Uterus (tissue), 4 donors: ENCODE results near the gene ATP8B1. TPM values are rescaled to one million over a fixed set of nuclear protein-coding genes. Genes with fewer than 3 reads are reported as not detected.

Source experiments
- DNase-seq, 2 donors: peaks; one replicate each; pipeline ENCODE4 v3.0.0-alpha.2; 2019 to 2020
- H3K27ac ChIP-seq, 2 donors: fragments of 200-600 bp; sonication (generic); 1 replicate in 1 of 2; 2 replicates in 1 of 2; pipeline ENCODE4 v1.5.1; 2016 to 2018
- H3K27me3 ChIP-seq, 2 donors: fragments of 200-600 bp; sonication (generic); one replicate each; pipeline ENCODE4 v1.5.1; 2018 to 2019; ENCODE audit warnings: control low read depth in 1 of 2
- H3K36me3 ChIP-seq, 2 donors: fragments of 200-600 bp; sonication (generic); one replicate each; pipeline ENCODE4 v1.5.1; 2019; ENCODE audit warnings: control low read depth in 1 of 2
- H3K4me1 ChIP-seq, 2 donors: fragments of 200-600 bp; sonication (generic); one replicate each; pipeline ENCODE4 v1.5.1; 2018 to 2019; ENCODE audit warnings: control low read depth in 1 of 2
- H3K4me3 ChIP-seq, 2 donors: fragments of 200-600 bp; sonication (generic); 1 replicate in 1 of 2; 2 replicates in 1 of 2; pipeline ENCODE4 v1.5.1; 2018 to 2019; ENCODE audit warnings: mild to moderate bottlenecking in 1 of 2
- H3K9me3 ChIP-seq, 2 donors: fragments of 200-600 bp; sonication (generic); one replicate each; pipeline ENCODE4 v1.5.1; 2019; ENCODE audit warnings: control low read depth in 1 of 2
- POLR2A ChIP-seq, 2 donors: fragments of 450-650 bp; IDR thresholded peaks; one replicate each; pipeline ENCODE4 v1.6.1; 2016; ENCODE audit warnings: antibody characterized with exemption in 2 of 2, mild to moderate bottlenecking in 1 of 2, moderate library complexity in 1 of 2
- intact Hi-C: fragments of 100-400 bp; cut with DNase I; formaldehyde crosslinking; loops from one replicate; pipeline ENCODE4 v1.15.1; 2023; ENCODE audit warnings: low total_unique reads
- total RNA-seq, 4 donors: library from RNA; depleted of rRNA in 3 of 4; stranded (reverse); fragments of >200 nt in 3 of 4; gene quantifications; one replicate each; pipeline versions ENCODE4 v1.1.0 to v1.2.4, GENCODE V29; 2014 to 2023
- TF ChIP-seq, protein P1 (sequence below), 4 experiments: fragments of 200-600 bp in 2 of 4; fragments of 450-650 bp in 2 of 4; sonication (generic) in 2 of 4; IDR thresholded peaks; one replicate each; pipeline ENCODE4 v1.5.1; 2016 to 2019; ENCODE audit warnings: antibody characterized with exemption in 4 of 4, mild to moderate bottlenecking in 2 of 4, moderate library complexity in 1 of 4
- donor health status: DM: yes; HTN: yes; CAD: no.

The ATP8B1 gene
- total RNA-seq, 4 donors from 2014 or later: 18.4 to 24.9 (median 22.1) TPM

DNA sequence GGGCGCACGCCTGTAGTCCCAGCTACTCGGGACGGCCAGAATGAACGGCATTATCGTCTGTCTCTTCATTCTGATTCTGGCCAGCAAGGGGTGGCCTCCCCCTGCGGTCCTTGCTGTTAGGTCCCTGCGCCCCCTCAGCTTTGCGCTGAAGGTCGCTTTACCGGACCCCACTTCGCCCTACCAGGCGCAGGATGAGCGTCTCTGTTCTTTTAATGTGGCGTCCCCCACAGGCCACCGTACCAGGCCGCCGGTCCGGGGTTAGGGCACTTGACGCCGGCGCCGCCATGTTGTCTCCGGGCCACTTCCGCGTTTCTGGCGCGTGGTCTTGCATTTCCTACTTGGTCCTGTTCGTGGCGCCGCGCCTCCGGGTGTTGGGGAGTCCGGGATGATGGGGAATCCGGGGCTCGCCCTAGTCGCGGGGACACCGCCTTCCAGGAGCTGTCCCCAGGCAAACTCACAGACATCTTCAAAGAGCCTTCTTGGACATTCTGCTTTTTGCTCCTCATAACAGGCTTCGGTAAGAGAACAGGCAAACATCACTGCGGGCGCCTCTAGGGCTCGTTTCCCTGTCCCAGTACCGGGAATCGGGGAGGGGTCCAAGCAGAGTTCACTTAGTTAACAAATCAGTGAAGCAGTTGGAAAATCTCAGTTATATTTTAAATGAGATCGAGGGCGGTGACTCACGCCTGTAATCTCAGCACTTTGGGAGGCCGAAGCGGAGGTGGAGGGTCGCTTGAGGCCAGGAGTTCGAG is 172.9 kb downstream of the ATP8B1 start:
- peak overlapping the region; percentile 79 to 86 for H3K27ac ChIP-seq
- H3K4me3 ChIP-seq: peak overlapping the region; percentile 59 to 78
- H3K36me3 ChIP-seq: no peaks in the 10 kb centered on the region
- no peaks in the 10 kb centered on the region for H3K4me1 ChIP-seq
- intact Hi-C loops: loop anchor here (10.0 kb wide), 1 partner anchor 175 kb away; the partner anchor contains the start of gene ATP8B1
- H3K27me3 ChIP-seq: no peaks in the 10 kb centered on the region
- TF ChIP-seq POLR2A (IDR thresholded peaks at IDR 0.05): peak; percentile 23 to 37
- TF ChIP-seq, protein P1, sequence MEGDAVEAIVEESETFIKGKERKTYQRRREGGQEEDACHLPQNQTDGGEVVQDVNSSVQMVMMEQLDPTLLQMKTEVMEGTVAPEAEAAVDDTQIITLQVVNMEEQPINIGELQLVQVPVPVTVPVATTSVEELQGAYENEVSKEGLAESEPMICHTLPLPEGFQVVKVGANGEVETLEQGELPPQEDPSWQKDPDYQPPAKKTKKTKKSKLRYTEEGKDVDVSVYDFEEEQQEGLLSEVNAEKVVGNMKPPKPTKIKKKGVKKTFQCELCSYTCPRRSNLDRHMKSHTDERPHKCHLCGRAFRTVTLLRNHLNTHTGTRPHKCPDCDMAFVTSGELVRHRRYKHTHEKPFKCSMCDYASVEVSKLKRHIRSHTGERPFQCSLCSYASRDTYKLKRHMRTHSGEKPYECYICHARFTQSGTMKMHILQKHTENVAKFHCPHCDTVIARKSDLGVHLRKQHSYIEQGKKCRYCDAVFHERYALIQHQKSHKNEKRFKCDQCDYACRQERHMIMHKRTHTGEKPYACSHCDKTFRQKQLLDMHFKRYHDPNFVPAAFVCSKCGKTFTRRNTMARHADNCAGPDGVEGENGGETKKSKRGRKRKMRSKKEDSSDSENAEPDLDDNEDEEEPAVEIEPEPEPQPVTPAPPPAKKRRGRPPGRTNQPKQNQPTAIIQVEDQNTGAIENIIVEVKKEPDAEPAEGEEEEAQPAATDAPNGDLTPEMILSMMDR (IDR thresholded peaks at IDR 0.05): peak; percentile 80 to 89 (median 87)
- H3K9me3 ChIP-seq: no peaks in the 10 kb centered on the region
- peak; percentile 97 for DNase-seq

- TF ChIP-seq, protein P1 (IDR thresholded peaks at IDR 0.05): no peak
- TF ChIP-seq POLR2A (IDR thresholded peaks at IDR 0.05): no peak
- H3K27me3 ChIP-seq: no peaks in the 10 kb centered on the region
- intact Hi-C loops: no loop called here
- H3K27ac ChIP-seq: peak overlapping the region; percentile 79 to 86
- H3K9me3 ChIP-seq: no peaks in the 10 kb centered on the region
- no peak for DNase-seq
- H3K4me3 ChIP-seq: peak overlapping the region; percentile 59 to 78
- H3K4me1 ChIP-seq: no peaks in the 10 kb centered on the region
- no peaks in the 10 kb centered on the region for H3K36me3 ChIP-seq
Observed at GRCh38 chr18:57629422-57629821, 173.7 kb downstream of the ATP8B1 start.

DNA sequence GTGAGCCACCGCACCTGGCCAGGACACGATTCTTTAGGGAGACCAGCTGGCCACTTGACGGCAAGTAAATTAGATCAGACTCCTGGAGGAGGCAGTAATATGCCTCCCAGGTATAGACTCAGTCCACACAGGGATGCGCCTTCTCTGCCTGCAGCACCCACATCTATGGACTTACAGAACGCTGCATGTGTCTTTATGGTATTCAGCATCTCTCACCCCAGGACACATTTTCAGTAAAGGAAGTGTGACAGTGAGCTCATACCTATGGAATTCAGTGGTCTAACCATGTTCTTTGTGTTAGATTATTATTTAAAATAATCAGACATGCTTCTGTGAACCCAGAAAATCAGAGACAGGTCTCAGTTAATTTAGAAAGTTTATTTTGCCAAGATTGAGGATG is 175.6 kb downstream of the ATP8B1 start:
- Histone ChIP-seq H3K4me3 (no peak overlapping the region), H3K9me3 (no peaks in the 10 kb centered on the region), H3K4me1 (no peaks in the 10 kb centered on the region), H3K36me3 (no peaks in the 10 kb centered on the region), H3K27ac (no peak overlapping the region), H3K27me3 (no peaks in the 10 kb centered on the region)
- DNase-seq: no peak
- intact Hi-C loops: no loop called here
- TF ChIP-seq, protein P1 (IDR thresholded peaks at IDR 0.05): no peak
- no peak for TF ChIP-seq POLR2A (IDR thresholded peaks at IDR 0.05)

- no peak for TF ChIP-seq POLR2A (IDR thresholded peaks at IDR 0.05)
- TF ChIP-seq, protein P1 (IDR thresholded peaks at IDR 0.05): no peak
- Histone ChIP-seq H3K36me3 (no peaks in the 10 kb centered on the region), H3K27ac (no peak overlapping the region), H3K4me3 (no peak overlapping the region), H3K4me1 (peaks cover 0 to 3% of the 10 kb centered on the region in 2 donors), H3K27me3 (no peaks in the 10 kb centered on the region), H3K9me3 (no peaks in the 10 kb centered on the region)
- intact Hi-C loops: no loop called here
- no peak for DNase-seq
Observed at GRCh38 chr18:57624988-57625387, 178.1 kb downstream of the ATP8B1 start.

DNA sequence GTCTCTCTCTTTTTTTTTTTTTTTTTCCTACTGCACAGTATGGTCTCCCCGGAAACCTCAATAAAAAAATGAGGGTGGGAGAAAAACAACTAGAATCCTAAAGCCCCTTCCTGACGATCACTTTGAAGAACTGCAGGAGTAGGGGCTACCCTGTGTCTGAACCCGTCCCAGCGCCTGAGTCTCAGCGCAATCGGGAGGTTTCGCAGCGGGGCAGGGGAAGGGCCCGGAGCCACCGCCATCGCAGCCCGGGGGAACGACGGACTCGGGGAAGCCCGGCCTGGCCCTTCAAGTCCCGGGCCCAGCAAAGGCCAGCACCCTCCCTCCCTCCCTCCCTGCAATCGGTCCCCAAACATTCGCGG is 181.9 kb downstream of the ATP8B1 start:
- H3K4me1 ChIP-seq: peaks cover 0 to 3% of the 10 kb centered on the region in 2 donors
- intact Hi-C loops: no loop called here
- no peaks in the 10 kb centered on the region for H3K36me3 ChIP-seq
- H3K4me3 ChIP-seq: peak overlapping the region; percentile 80 to 89
- H3K9me3 ChIP-seq: no peaks in the 10 kb centered on the region
- H3K27ac ChIP-seq: peak overlapping the region; percentile 66 to 83
- no peak for DNase-seq
- TF ChIP-seq, protein P1 (IDR thresholded peaks at IDR 0.05): no peak
- TF ChIP-seq POLR2A (IDR thresholded peaks at IDR 0.05): no peak
- H3K27me3 ChIP-seq: no peaks in the 10 kb centered on the region
